Mesendoderm (in vitro differentiated cells): ENCODE measurements around the gene FSTL5.

Source experiments
- DNase-seq: peaks from one replicate; pipeline ENCODE4 v3.0.0; 2013
- H2AK5ac ChIP-seq: 2 replicates; pipeline ENCODE4 v1.6.1; 2013; ENCODE audit warnings: low read length, inconsistent platforms
- H2BK120ac ChIP-seq: 2 replicates; pipeline ENCODE4 v1.6.1; 2013; ENCODE audit warnings: low read depth, mild to moderate bottlenecking, low read length, moderate library complexity, mixed read lengths
- H2BK15ac ChIP-seq: replicated peaks from 2 replicates; pipeline ENCODE4 v1.6.1; 2013; ENCODE audit warnings: low read depth, mild to moderate bottlenecking, moderate library complexity
- H2BK5ac ChIP-seq: 2 replicates; pipeline ENCODE4 v1.6.1; 2013; ENCODE audit warnings: low read length, inconsistent platforms
- H3K18ac ChIP-seq: 2 replicates; pipeline ENCODE4 v1.6.1; 2013; ENCODE audit warnings: mild to moderate bottlenecking, low read length, mixed read lengths
- H3K23ac ChIP-seq: one replicate; pipeline ENCODE4 v1.6.1; 2013; ENCODE audit warnings: low read length
- H3K27ac ChIP-seq: 2 replicates; pipeline ENCODE4 v1.5.1; 2013; ENCODE audit warnings: low read depth, mild to moderate bottlenecking, inconsistent platforms, low read length, moderate library complexity
- H3K27me3 ChIP-seq: 2 replicates; pipeline ENCODE4 v1.6.1; 2013; ENCODE audit warnings: low read length, control low read depth, mild to moderate bottlenecking, inconsistent platforms; ENCODE audit not compliant: insufficient read depth, poor library complexity
- H3K36me3 ChIP-seq: 2 replicates; pipeline ENCODE4 v1.6.1; 2013; ENCODE audit warnings: low read length, inconsistent platforms; ENCODE audit not compliant: control insufficient read depth, insufficient read depth
- H3K4ac ChIP-seq: one replicate; pipeline ENCODE4 v1.6.1; 2013; ENCODE audit warnings: low read depth, mild to moderate bottlenecking, low read length, moderate library complexity
- H3K4me1 ChIP-seq: 2 replicates; pipeline ENCODE4 v1.6.1; 2013; ENCODE audit warnings: low read depth, low read length, inconsistent platforms; ENCODE audit not compliant: control insufficient read depth
- H3K4me2 ChIP-seq: 2 replicates; pipeline ENCODE4 v1.6.1; 2013; ENCODE audit warnings: low read length
- H3K4me3 ChIP-seq: 2 replicates; pipeline ENCODE4 v1.5.1; 2013; ENCODE audit warnings: mild to moderate bottlenecking, low read length
- H3K56ac ChIP-seq: one replicate; pipeline ENCODE4 v1.6.1; 2013; ENCODE audit warnings: low read length
- H3K79me1 ChIP-seq: 2 replicates; pipeline ENCODE4 v1.6.1; 2013; ENCODE audit warnings: low read length, inconsistent platforms
- H3K79me2 ChIP-seq: 2 replicates; pipeline ENCODE4 v1.6.1; 2013; ENCODE audit warnings: mild to moderate bottlenecking, low read length; ENCODE audit not compliant: control insufficient read depth, insufficient read depth
- H3K9ac ChIP-seq: 2 replicates; pipeline ENCODE4 v1.6.1; 2013; ENCODE audit warnings: low read length, inconsistent platforms
- H4K5ac ChIP-seq: one replicate; pipeline ENCODE4 v1.6.1; 2013; ENCODE audit warnings: low read length
- H4K8ac ChIP-seq: one replicate; pipeline ENCODE4 v1.6.1; 2013; ENCODE audit warnings: low read depth, mild to moderate bottlenecking, control low read depth, low read length, moderate library complexity
- WGBS: extraction: QIAGEN DNeasy Blood & Tissue Kit; methylation state at CpG from one replicate; pipeline ENCODE4 v1.1.7; 2013; ENCODE audit warnings: low lambda C conversion rate, missing lambda C conversion rate; ENCODE audit not compliant: insufficient coverage; ENCODE audit errors: extremely low coverage; 5-methylcytosine and 5-hydroxymethylcytosine counted together

FSTL5 gene

DNA sequence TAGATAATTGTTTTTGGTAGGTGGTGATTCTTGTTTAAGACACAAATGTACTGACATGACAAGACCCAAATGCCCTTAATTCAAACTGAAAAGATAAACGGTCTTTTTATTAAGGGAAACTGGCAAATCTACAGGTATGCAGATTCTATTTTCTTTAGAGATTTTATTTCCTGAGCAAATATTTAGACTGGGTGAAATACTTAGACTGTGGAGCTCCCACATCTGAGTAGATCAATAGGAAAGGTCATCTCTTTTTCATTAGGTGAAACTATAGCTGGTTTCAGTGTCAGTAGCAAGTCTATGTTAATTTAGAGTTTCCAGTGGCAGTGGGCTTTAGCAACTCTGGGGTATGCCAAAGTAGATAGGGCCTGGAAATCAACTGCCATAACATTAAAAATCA lies 446.7 kb downstream of the FSTL5 start:
- Histone ChIP-seq H2BK5ac (no peak overlapping the region), H3K56ac (no peak overlapping the region), H3K4me3 (no peak overlapping the region), H3K23ac (no peak overlapping the region), H3K79me1 (no peaks in the 10 kb centered on the region), H4K5ac (no peak overlapping the region), H2AK5ac (no peak overlapping the region), H2BK15ac (no peak overlapping the region), H3K4ac (no peak overlapping the region), H3K27ac (no peak overlapping the region), H3K4me2 (no peak overlapping the region), H4K8ac (no peak overlapping the region), H3K4me1 (no peaks in the 10 kb centered on the region), H3K9ac (no peak overlapping the region), H3K36me3 (no peaks in the 10 kb centered on the region), H2BK120ac (no peak overlapping the region), H3K18ac (no peak overlapping the region), H3K27me3 (no peaks in the 10 kb centered on the region), H3K79me2 (no peaks in the 10 kb centered on the region)
- DNase-seq = no peak
- WGBS = no CpG with 5 or more reads among the region's 1 CpG

DNA sequence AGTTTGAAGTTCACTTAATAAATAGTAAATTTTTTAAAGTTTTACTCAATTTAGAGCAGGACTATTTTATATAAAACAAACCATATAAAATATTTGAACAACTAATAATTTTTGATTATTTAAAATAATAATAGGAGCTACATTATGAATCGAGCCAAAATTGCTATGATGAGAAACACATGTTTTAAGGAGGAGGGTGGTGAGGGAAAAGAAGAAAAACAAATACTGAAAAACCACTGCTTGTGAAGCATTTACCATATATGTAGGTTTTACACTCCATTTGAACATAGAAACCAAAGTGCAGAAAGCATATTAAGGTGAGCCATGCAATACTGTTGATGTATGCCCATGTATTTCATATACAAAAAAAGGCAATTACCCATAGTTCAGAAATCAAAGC lies 448.9 kb downstream of the FSTL5 start:
- H2BK120ac ChIP-seq = no peak overlapping the region
- no peak overlapping the region for H3K27ac ChIP-seq
- H3K9ac ChIP-seq = no peak overlapping the region
- H3K79me2 ChIP-seq = no peaks in the 10 kb centered on the region
- no peak overlapping the region for H4K5ac ChIP-seq
- H3K18ac ChIP-seq = no peak overlapping the region
- no peaks in the 10 kb centered on the region for H3K4me1 ChIP-seq
- no peak overlapping the region for H3K4me3 ChIP-seq
- H3K56ac ChIP-seq = no peak overlapping the region
- WGBS = 100% methylated on average over 1 of the region's 1 CpG
- DNase-seq = no peak
- H4K8ac ChIP-seq = no peak overlapping the region
- H3K23ac ChIP-seq = no peak overlapping the region
- H3K27me3 ChIP-seq = no peaks in the 10 kb centered on the region
- no peak overlapping the region for H2BK5ac ChIP-seq
- H2AK5ac ChIP-seq = no peak overlapping the region
- H2BK15ac ChIP-seq = no peak overlapping the region
- H3K4me2 ChIP-seq = no peak overlapping the region
- no peak overlapping the region for H3K4ac ChIP-seq
- H3K79me1 ChIP-seq = no peaks in the 10 kb centered on the region
- no peaks in the 10 kb centered on the region for H3K36me3 ChIP-seq

DNA sequence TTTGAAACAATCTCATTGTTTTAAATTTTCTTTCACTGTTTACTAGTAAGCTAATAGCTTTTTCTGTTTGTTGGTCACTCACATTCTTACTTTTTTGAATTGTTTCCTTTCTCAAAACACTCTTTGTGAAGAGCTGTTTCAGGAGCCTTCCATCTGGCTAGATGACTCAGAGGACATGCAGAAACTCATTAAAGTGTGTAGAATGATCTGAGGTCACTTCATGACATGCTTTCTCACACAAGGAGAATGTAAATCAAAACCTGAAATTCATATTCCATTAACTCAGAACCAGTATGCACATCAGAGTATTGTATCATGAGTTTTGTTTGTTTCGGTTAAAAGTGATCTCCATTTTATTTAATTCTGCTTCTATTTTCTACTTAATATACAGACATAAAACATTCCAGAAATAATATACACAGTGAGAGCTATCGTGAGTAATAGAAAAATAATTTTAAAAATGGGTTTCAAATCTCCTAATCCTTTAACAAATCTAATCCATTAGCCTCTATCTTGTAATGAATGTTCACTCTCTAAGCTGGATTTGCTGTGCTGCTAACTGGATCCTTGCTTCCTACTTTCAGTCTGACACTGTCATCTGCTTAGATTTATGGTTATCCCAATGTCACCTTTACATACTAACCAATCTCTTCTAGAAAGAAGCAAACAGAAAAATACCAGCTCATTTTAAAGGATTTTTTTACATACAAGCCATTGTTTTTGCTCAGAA lies 449.6 kb downstream of the FSTL5 start:
- H3K27me3 ChIP-seq = no peaks in the 10 kb centered on the region
- H4K8ac ChIP-seq = no peak overlapping the region
- WGBS = no CpG with 5 or more reads among the region's 2 CpGs
- H3K4me3 ChIP-seq = no peak overlapping the region
- no peak overlapping the region for H3K4ac ChIP-seq
- no peaks in the 10 kb centered on the region for H3K4me1 ChIP-seq
- H2AK5ac ChIP-seq = no peak overlapping the region
- no peak overlapping the region for H2BK120ac ChIP-seq
- no peak overlapping the region for H3K56ac ChIP-seq
- no peaks in the 10 kb centered on the region for H3K79me1 ChIP-seq
- H3K9ac ChIP-seq = no peak overlapping the region
- H4K5ac ChIP-seq = no peak overlapping the region
- no peak overlapping the region for H2BK5ac ChIP-seq
- H3K79me2 ChIP-seq = no peaks in the 10 kb centered on the region
- H3K4me2 ChIP-seq = no peak overlapping the region
- H3K27ac ChIP-seq = no peak overlapping the region
- H3K36me3 ChIP-seq = no peaks in the 10 kb centered on the region
- no peak overlapping the region for H3K18ac ChIP-seq
- no peak for DNase-seq
- no peak overlapping the region for H3K23ac ChIP-seq
- H2BK15ac ChIP-seq = no peak overlapping the region

DNA sequence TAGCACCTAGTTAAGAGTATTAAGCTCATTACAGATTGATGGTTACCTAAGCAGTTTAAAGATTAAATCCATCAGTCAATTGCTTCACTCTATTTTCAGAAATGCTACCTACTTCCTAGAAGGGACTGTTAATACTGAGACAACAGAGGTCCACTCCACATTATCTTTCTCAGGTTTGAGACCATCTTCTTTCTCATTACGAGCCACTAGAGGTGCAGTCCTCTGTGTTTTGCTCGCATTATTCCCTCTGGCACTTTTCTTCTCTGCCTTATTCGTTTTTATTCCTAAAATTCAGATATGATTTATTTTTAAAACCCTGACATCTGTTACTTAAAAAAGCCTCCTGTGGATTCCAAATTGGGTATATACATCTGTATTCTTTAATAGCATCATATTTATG lies 459.1 kb downstream of the FSTL5 start:
- Histone ChIP-seq H3K79me1 (no peaks in the 10 kb centered on the region), H3K36me3 (no peaks in the 10 kb centered on the region), H3K9ac (no peak overlapping the region), H3K27me3 (no peaks in the 10 kb centered on the region), H3K23ac (no peak overlapping the region), H2BK5ac (no peak overlapping the region), H3K79me2 (no peaks in the 10 kb centered on the region), H4K5ac (no peak overlapping the region), H2BK120ac (no peak overlapping the region), H3K56ac (no peak overlapping the region), H2AK5ac (no peak overlapping the region), H4K8ac (no peak overlapping the region), H3K4me3 (no peak overlapping the region), H2BK15ac (no peak overlapping the region), H3K4ac (no peak overlapping the region), H3K4me2 (no peak overlapping the region), H3K27ac (no peak overlapping the region), H3K18ac (no peak overlapping the region), H3K4me1 (no peaks in the 10 kb centered on the region)
- WGBS = no CpG with 5 or more reads among the region's 3 CpGs
- DNase-seq = peak; percentile 35

DNA sequence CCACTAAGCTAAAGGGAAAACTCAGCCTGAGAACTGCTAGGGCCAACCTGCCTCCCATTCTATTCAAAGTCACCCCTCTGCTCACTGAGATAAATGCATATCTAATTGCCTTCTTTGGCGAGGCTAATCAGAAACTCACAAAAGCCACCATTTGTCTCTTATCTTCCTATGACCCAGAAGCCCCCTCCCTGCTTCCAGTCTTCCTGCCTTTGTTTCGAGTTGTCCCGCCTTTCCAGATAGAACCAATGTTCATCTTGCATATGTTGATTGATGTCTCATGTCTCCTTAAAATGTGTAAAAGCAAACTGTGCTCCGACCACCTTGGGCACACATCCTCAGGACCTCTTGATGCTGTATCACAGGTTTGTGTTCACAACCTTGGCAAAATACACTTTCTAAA lies 459.8 kb downstream of the FSTL5 start:
- Histone ChIP-seq H2BK120ac (no peak overlapping the region), H3K9ac (no peak overlapping the region), H3K4me1 (no peaks in the 10 kb centered on the region), H3K4ac (no peak overlapping the region), H3K23ac (no peak overlapping the region), H4K8ac (no peak overlapping the region), H3K36me3 (no peaks in the 10 kb centered on the region), H3K27ac (no peak overlapping the region), H3K79me1 (no peaks in the 10 kb centered on the region), H3K56ac (no peak overlapping the region), H3K79me2 (no peaks in the 10 kb centered on the region), H2AK5ac (no peak overlapping the region), H4K5ac (no peak overlapping the region), H2BK15ac (no peak overlapping the region), H2BK5ac (no peak overlapping the region), H3K4me2 (no peak overlapping the region), H3K18ac (no peak overlapping the region), H3K27me3 (no peaks in the 10 kb centered on the region), H3K4me3 (no peak overlapping the region)
- WGBS = no CpG with 5 or more reads among the region's 4 CpGs
- peak; percentile 90 for DNase-seq

DNA sequence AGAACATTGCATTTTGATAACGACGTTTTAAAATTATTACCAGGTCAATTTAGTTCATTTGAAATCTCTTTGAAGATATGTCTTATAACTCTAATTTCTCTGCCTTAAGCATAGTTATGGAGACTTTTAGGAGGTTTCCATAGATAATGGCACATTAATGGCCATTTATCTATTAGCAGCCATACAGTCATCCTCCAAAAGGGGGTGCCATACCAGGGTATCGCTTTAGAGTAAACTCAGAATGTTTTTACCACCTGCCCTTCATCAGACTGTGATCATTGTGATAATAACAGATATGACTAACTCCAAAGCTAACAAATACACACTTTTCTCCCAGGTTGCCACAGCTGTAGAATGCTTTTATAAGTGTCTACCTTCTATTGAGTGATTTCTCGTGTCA lies 461.5 kb downstream of the FSTL5 start:
- Histone ChIP-seq H4K8ac (no peak overlapping the region), H2BK120ac (no peak overlapping the region), H3K9ac (no peak overlapping the region), H3K27me3 (no peaks in the 10 kb centered on the region), H3K23ac (no peak overlapping the region), H3K4me2 (no peak overlapping the region), H2AK5ac (no peak overlapping the region), H3K36me3 (no peaks in the 10 kb centered on the region), H4K5ac (no peak overlapping the region), H2BK15ac (no peak overlapping the region), H3K79me2 (no peaks in the 10 kb centered on the region), H3K4me3 (no peak overlapping the region), H3K4me1 (no peaks in the 10 kb centered on the region), H3K4ac (no peak overlapping the region), H3K18ac (no peak overlapping the region), H2BK5ac (no peak overlapping the region), H3K27ac (no peak overlapping the region), H3K56ac (no peak overlapping the region), H3K79me1 (no peaks in the 10 kb centered on the region)
- WGBS = no CpG with 5 or more reads among the region's 4 CpGs
- no peak for DNase-seq
